GM12801 (cell line): ENCODE results near the gene MAGEH1.

Experiments used
- CTCF ChIP-seq: IDR thresholded peaks from one replicate; pipeline ENCODE4 v1.5.1; 2011; ENCODE audit warnings: control low read depth; ENCODE audit not compliant: insufficient read length; ENCODE audit errors: extremely low read depth

MAGEH1 gene

GRCh38 chrX:55486736-55487135 lies 34.8 kb downstream of the MAGEH1 start:
- no peak for TF ChIP-seq CTCF

GRCh38 chrX:55487143-55487542 lies 35.2 kb downstream of the MAGEH1 start:
- no peak for TF ChIP-seq CTCF

- no peak for TF ChIP-seq CTCF
Measured at GRCh38 chrX:55488006-55488592, 36.2 kb downstream of the MAGEH1 start.

GRCh38 chrX:55488593-55489313 lies 36.8 kb downstream of the MAGEH1 start:
- no peak for TF ChIP-seq CTCF

GRCh38 chrX:55489314-55490009 lies 37.5 kb downstream of the MAGEH1 start, which contains the start of gene USP51:
TSS of gene USP51 (minus strand) at chrX:55489848. CDS start at chrX:55488939, 909 bp downstream.
- no peak for TF ChIP-seq CTCF

- TF ChIP-seq CTCF: no peak
Measured at GRCh38 chrX:55490121-55490520, 38.2 kb downstream of the MAGEH1 start.

- no peak for TF ChIP-seq CTCF
Measured at GRCh38 chrX:55490974-55491373, 39.0 kb downstream of the MAGEH1 start.
